Subcutaneous adipose tissue (tissue), 4 donors: Measurements from ENCODE around the gene PAQR4. TPM values are rescaled to one million over a fixed set of nuclear protein-coding genes. Genes with fewer than 3 reads are reported as not detected.

Experiments used
- total RNA-seq, 4 donors: library from RNA; depleted of rRNA; stranded (reverse); fragments of >200 nt; gene quantifications; one replicate each; pipeline ENCODE4 v1.1.0, GENCODE V29; 2016
- TF ChIP-seq, protein P1 (sequence below): fragments of 450-650 bp; IDR thresholded peaks from one replicate; pipeline ENCODE4 v1.5.1; 2016; ENCODE audit warnings: low read depth, mild to moderate bottlenecking, control low read depth, antibody characterized with exemption, moderate library complexity

The PAQR4 gene
- total RNA-seq, 4 donors from 2014 or later: 1.5 to 5.7 (median 3.8) TPM

GRCh38 chr16:2955779-2956578 is 13.2 kb upstream of the PAQR4 start:
- TF ChIP-seq, protein P1, sequence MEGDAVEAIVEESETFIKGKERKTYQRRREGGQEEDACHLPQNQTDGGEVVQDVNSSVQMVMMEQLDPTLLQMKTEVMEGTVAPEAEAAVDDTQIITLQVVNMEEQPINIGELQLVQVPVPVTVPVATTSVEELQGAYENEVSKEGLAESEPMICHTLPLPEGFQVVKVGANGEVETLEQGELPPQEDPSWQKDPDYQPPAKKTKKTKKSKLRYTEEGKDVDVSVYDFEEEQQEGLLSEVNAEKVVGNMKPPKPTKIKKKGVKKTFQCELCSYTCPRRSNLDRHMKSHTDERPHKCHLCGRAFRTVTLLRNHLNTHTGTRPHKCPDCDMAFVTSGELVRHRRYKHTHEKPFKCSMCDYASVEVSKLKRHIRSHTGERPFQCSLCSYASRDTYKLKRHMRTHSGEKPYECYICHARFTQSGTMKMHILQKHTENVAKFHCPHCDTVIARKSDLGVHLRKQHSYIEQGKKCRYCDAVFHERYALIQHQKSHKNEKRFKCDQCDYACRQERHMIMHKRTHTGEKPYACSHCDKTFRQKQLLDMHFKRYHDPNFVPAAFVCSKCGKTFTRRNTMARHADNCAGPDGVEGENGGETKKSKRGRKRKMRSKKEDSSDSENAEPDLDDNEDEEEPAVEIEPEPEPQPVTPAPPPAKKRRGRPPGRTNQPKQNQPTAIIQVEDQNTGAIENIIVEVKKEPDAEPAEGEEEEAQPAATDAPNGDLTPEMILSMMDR: no peak

DNA sequence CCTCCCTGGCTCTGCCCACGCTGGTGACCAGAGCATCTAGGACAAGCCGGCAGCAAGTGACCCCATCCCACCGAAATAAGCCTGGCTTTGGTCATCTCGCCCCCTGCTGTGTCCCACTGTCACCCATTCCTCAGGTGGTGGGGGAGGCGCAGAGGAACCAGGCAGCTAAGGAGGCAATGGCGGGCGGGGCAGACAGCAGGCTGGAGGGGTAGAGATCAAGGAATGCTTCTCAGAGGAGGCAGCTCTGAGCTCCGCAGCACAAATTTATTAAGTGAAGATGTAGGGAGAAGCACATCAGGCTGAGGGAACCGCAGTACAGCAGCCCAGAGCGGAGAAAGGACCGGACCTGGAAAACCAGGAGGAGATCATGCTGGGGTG is 12.6 kb upstream of the PAQR4 start:
- TF ChIP-seq, protein P1: no peak

GRCh38 chr16:2959206-2959605 is 9.9 kb upstream of the PAQR4 start:
- TF ChIP-seq, protein P1: no peak

DNA sequence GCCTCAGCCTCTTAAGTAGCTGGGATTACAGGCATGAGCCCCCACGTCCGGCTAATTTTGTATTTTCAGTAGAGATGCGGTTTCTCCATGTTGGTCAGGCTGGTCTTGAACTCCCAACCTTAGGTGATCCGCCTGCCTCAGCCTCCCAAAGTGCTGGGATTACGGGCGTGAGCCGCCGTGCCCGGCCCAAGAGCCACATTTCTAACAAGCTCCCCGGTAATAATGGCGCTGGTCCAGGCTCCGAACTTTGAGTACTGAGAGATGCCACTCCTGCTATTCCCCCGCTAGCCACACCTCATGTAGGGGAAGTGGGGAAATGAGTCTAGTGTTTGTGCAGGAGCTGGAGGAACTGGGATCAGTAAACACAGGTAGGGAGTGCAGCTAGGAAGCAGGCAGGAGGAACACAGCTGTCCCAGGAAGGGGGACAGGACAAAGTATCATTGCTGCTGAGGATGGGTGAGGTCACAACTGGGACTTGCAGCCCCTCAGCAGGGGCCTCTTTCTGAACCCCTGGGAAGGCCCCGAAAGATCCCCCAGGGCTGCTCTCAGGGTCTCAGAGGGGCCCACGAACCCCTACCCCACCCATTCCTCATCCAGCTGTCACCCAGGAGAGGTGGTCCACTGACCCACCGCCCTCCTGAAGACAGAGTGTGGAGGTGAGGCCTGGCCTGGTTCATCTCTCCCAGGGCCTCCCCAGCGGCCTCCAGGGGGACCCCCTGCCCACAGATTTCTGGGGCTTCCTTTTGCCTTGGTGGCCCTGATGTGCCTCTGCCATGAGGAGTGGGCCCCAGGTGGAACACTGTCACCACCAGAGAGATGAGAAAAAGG is 8.8 kb upstream of the PAQR4 start:
- TF ChIP-seq, protein P1: no peak

DNA sequence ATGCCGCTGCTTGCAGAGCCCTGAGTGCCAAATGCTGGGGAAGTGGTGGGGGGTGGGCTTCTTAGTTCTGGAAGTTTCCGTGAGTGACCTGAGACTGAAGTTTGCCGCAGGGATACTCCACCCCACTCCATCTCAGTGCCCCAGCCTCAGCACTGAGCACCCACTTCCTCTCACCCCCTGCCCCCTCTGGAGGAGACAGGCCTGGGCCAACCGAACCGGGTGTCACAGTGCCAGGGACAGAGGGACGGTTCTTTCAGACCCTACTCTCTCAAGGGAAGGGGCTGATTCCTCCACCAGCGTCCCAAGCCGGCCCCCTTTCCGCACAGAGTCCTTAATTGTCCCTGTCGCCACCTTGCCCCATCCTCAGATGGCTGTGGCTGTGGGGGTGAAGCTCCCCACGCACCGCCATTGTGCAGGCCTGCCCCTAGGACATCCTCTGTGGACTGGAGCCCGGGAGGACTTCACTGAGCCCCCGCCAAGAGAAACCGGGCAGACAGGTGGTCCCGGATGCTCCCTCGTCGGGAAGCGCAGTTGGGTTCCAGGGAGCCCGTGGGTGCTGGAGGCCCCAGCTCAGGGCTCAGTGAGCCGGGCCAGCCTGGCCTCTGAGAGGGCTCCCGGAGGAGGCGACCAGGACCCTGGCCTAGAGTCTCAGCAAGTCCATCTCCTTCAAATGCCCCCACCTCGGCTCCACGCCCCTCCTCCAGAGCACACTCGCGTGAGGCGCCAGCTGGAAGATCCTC is 6.6 kb upstream of the PAQR4 start:
- TF ChIP-seq, protein P1: no peak

GRCh38 chr16:2963074-2963722 is 6.0 kb upstream of the PAQR4 start:
- TF ChIP-seq, protein P1: no peak
